Muscle of back (tissue), 13 donors: Measurements from ENCODE around the gene MAJIN. TPM values are rescaled to one million over a fixed set of nuclear protein-coding genes. Genes with fewer than 3 reads are reported as not detected.
"Not testable (repeated sequence)": the region's sequence is repeated elsewhere in the genome, so short reads cannot be mapped to it uniquely, and the experiment has no call there.

Experiments used
- DNase-seq, 3 donors: peaks; one replicate each; pipeline versions ENCODE4 v3.0.0 to v3.0.0-alpha.2; 2013
- long read RNA-seq, 9 donors: transcript quantifications; one replicate each; lab custom pipeline, GENCODE V29; 2026
- polyA plus RNA-seq, 10 donors: library from polyadenylated mRNA; unstranded; fragments of 120-200 nt; gene quantifications; one replicate each; pipeline ENCODE4 v1.2.1, GENCODE V29; 2013; ENCODE audit not compliant: insufficient read length in 10 of 10

MAJIN gene, protein sequence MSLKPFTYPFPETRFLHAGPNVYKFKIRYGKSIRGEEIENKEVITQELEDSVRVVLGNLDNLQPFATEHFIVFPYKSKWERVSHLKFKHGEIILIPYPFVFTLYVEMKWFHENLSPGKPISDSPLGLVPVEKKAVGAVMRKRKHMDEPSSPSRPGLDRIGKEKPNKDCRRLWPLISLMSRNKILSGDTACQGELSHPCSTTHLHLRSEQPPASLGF
- polyA plus RNA-seq, result under 1 TPM in 1 of 10 donors, not detected in 9; 0.20 TPM
- long read RNA-seq, donor 1, result 0 reads
- long read RNA-seq, donor 2, result 0 reads
- long read RNA-seq, donor 3, result 0 reads
- long read RNA-seq, donor 4, result 0 reads
- long read RNA-seq, donor 5, result 0 reads
- long read RNA-seq, donor 6, result 0 reads
- long read RNA-seq, donor 7, result 0 reads
- long read RNA-seq, donor 8, result 0 reads
- long read RNA-seq, donor 9, result 0 reads

DNA sequence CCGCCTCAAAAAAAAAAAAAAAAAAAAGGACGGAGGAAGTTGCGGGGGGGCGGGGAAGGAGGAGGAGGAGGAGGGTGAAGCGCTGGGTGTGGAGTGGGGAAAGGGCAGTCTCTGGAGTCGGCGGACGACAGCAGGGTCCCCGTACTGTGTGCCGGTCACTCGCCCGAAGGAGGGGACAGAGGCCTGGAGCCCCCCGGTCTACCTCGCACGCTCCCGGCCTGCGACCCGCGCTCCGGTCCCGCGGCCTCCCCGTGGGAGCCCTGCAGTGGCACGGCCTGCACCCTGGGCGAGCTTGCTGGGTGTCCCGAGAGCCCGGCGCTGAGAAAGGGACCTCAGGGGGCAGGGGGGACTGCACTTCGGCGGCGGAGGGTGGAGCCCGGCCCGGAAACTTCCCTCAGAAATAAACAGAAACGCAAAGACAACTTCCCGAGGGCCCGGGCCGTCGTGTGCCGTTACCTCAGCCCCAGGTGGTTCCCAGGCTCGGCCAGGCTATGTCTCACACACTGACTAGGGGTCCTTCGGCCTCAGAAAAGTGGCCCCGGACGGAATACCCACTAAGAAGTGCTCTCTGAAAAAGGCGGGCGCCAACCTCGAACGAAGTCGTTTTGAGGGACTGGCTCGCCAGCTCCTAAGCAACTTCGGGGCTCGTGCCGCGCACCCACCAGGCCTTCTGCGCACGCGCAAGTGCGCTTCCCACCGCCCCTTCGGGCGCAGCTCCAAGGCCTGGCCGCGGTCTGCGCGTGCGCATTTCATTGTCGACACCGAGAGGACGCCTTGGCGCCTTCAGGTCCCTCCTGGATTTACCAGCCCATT, at the start of gene MAJIN:
Gene MAJIN, minus strand, starts transcription at position 688 of the 813 bp plus-strand sequence. CDS start 12,703 bp downstream, outside the sequence.
- DNase-seq, result peak; percentile 79 to 93 (median 91)

DNA sequence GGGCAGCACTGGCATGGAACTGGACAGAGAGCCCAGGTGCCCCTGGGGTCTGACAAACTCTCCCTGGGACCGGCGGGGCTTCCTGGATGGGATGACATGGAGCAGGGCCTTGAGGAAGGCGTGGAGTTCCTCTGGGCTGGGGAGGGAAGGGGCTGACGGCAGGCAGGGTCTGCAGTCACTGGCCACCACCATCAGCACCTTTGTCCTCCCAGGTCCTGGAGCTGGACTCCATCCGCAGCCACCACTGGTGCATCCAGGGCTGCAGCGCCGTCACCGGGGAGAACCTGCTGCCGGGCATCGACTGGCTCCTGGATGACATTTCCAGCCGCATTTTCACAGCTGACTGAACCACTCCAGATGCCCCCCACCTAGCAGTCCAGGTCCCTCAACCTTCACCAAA, 49.6 kb upstream of the MAJIN start:
- DNase-seq, result no peak

DNA sequence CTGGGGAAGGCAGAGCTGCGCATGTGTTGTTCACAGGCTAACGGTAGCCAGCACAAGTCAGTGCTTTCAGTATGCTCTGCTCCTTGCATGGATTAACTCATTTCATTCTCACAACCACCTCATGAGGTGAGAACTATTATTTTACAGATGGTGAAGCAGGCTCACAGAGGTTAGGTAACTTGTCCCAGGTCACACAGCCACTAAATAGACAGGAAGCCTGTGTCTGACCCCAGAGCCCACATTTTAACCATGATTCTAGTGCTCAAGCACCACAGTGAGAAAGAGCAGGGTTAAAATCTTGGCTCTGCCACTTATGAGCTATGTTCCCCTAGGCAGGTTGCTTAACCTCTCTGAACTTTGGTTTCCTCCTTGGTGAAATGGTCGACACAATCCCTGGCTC, 49.1 kb upstream of the MAJIN start:
- DNase-seq, result no peak

DNA sequence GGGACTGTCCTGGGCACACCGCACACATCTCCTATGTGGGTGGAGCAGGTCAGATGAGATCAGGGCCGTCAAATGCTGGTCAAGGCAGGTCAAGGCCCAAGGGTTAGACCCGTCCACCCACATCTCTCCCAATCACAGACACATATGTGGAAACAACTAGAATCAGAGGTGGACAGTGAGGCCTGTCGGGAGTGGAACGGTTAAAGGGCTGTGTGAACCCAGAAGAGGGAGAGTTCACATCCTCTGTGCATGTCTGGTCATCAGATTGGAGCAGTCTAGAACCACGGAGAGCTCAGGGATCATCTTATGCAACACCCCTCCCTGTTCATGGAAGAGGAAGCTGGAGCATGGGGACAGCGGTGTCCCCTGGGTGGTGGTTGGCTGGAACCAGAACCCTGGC, 47.9 kb upstream of the MAJIN start:
- DNase-seq, result no peak

DNA sequence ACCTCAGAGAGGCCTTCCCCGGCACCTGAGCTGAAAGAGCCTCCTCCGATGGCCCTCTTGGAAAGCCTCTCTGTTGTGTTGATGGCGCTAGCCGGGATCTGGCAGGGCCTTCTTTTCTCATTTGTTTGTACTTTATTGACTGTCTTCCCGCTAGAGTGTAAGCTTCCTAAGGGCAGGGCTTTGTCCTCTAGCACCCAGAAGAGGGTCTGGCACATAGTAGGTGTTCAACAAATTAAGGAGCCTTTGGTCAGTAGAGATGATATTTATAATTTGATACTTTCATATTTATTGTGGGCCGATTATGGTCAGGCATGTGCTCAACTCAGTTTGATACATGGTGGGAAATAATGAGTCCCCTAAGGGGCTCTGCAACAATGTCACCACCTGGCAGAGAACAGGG, 46.0 kb upstream of the MAJIN start:
- no peak for DNase-seq

DNA sequence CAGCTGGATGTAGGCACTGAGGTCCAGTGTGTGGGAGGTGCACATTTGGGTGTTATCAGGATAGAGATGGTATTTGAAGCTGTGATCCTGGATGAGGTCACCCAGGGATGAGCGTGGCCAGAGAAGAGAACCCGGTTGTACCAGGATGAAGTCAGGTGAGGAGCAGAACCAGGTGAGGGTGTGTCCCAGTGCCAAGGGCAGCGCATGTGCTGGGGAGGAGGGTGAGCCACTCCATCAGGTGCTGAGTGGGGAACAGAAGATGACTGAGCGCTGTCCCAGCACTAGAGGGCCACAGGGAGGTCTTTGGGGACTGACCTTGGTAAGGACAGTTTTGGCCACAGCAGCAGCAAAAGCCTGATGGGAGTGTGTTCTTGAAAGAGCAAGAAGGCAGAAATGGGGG, 44.8 kb upstream of the MAJIN start:
- no peak for DNase-seq

DNA sequence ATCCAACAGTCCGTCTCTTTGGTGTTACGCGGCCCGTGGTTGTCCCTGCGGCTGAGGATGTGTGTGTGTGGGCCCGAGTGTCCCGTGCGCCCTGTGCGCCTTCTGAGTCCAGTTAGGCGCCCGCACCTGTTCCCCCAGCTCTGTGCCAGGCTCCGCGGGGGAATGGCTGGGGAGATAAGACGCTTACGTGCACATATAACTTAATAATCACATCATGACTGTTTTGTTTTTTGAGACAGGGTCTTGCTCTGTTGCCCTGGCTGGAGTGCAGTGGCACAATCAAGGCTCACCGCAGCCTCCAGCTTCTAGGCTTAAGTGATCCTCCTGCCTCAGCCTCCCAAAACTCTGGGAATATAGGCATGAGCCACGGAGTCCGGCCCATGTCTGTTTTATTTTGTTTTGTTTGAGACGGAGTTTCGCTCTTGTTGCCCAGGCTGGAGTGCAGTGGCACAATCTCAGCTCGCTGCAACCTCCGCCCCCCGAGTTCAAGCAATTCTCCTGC, 42.9 kb upstream of the MAJIN start:
- DNase-seq, result no peak

DNA sequence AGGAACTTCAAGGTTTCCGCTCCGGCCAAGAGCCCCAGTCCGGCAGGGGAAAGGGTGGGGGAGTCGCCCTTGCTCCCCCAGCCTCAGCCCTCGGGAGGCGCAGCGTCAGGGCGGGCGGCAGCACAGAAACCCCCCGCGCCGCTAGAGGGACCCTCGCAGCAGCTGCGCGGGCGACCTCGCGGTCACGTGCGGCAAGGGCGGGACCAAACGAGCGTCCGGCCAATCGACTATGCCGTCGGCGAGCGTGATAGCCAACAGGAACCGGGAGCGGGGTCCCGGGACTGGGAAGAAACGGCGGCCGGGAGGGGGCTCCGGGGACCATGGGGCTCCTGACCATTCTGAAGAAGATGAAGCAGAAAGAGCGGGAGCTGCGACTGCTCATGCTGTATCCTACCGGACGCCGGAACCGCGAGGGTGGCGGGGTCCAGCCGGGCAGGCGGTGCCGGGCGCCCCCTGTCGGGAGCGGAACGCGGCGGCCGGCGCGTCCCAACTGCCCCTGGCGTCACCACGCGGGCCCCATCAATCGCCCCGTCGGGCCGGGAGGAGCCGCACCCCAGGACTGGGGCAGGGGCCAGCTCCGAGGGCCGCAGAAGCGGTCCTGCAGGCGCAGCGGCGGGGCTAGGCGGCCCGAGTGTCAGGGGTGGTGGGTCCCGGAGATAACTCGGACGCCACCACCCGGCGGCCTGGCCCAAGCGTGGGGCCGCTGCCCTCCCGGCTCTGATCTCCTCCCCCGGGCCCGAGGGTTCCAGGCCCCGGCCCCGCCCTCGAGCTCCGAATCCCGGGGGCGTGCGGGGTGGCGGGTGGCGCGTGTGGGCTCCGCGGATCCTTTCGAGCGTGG, 42.2 kb upstream of the MAJIN start, which contains the start of gene ARL2:
Gene ARL2, plus strand, starts transcription at position 273 of the 838 bp plus-strand sequence. Its CDS starts 48 bp downstream, at position 321.
- peak; percentile 93 to 98 (median 95) for DNase-seq

DNA sequence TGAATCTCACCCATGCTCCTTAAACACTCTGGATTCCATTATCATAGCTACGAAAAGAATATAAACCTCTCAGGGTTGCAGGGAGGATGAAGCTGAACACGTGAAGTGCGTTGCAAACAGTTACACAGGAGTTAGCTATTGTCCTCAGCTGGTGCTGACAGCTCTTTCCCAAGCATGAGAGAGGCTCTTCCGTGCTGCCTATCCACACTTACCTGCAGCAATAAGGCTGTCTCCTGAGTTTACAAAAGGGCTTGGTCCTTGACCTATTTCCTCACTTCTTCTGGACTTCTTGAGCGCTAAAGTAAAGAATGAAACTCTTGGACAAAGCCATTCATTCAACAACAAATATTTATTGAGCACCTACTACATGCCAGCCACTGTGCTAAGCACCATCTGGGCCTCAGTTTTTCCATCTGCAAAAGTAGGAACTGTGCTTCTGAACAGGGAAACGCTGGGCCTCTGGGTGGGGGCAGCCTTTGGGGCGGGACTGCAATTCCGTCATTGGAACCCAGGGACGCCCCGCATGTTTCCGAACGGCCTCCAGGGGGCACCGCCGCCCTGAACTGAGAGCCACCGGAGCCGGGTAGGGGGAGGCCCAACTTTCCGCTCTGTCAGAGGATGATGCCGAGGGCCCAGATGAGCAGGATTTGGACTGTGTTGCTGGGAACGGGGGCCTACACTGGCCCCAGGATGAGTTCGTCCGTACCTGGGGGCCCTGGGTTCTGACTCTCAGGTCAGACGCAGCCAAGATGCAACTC, 41.4 kb upstream of the MAJIN start:
- DNase-seq, result peak; percentile 86 to 96 (median 93)

DNA sequence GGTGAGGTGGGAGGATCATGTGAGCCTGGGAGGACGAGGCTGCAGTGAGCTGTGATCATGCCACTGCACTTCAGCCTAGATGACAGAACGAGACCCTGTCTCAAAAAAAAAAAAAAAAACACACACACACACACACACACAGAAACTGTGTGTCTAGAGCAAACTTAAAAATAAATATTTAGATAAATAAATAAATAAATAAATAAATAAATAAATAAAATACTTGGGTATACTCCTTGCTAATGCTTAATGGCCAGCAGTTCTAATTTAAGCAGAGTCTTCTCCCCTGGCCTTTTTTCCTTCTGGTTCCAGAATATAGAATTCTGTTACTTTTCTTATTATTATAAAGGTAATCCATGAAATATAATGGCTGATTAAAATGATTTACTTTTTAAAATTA, 37.0 kb upstream of the MAJIN start:
- DNase-seq, result no peak

DNA sequence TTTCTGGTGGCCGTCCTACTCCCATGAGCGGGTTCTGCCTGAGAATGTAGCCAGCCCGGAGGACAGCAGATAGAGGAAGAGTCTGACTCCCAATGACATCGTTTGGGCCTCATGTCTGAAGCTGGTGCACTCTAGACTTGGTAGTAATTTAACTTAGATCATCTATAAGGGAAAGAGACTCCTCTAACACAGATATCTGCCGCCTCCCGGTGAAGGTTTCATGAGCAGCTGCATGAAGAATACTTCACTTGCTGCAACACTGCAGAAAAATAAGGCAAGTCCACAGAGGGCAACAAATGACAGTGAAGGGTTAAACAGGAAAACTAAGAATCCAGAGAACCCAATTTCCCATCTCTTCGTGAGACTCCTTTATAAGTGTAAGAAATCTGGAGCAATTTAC, 36.1 kb upstream of the MAJIN start:
- DNase-seq, result no peak

DNA sequence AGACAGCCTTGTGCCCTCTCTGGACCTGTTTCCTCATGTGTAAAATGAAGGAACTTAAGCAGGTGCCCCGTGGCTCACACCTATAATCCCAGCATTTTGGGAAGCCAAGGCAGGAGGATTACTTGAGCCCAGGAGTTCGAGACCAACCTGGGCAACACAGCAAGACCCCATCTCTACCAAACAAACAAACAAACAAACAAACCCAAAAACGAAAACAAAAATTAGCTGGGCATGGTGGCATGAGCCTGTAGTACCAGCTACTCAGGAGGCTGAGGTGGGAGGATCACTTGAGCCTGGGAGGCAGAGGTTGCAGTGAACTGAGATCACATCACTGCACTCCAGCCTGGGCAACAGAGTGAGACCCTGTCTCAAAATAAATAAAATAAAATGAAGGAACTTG, 32.1 kb upstream of the MAJIN start:
- not testable (repeated sequence) for DNase-seq

DNA sequence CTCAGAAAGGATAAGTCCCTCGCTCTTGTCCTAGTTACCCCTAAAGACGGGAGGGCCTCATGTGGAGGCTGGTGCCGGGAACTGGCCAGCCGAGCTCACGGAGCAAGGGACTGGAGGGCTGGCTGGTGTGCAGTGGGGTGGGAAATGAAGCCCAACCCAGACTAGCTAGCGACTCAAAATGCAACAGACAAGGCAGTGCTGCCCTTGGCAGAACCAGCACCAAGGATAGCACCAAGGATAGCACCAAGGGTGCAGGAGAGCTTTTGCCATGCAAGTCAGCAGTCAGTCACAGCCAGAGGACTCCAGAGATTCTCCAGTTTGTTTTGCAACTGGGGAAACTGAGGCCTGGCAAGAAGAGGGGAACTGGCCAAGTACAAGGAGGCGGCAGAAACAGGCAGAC, 31.4 kb upstream of the MAJIN start:
- DNase-seq, result no peak

DNA sequence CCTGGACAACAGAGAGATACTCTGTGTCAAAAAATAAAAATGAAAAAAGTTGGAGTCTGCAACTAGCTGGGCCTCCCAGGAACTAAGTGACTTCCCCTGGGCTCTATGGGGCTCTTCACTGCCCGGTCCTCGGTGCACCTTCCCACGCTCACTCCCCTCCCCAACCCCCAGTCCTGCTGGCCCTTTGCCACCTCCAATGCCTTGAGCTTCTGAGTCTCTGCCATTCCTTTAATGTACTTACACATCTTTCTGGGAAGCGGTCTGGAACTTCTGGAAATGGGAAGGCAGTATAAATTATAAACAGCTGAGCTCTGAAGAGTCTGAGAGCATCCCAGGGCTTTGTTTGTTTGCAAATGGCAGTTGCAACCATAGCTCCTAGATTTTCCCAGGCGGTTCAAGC, 30.8 kb upstream of the MAJIN start:
- DNase-seq, result peak in 2 of 3 donors; percentile 40 to 53

DNA sequence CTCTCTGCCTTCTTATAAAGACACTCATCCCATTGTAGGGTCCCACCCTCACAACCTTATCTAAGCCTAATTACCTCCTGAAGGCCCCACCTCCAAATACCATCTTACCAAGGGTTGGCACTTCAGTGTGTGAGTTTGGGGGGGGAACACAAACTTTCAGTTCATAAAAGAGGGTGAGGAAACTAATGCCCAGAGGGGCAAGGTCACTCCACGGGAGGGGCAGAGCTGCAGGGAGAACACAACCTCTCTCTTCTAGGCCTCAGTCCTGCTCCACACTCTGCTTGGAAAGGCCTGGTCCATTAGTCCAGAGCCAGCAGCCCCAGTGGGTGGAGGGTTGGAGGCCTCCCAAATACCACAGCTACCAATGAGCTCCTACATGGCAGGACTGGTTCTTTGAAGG, 27.6 kb upstream of the MAJIN start:
- DNase-seq, result no peak

DNA sequence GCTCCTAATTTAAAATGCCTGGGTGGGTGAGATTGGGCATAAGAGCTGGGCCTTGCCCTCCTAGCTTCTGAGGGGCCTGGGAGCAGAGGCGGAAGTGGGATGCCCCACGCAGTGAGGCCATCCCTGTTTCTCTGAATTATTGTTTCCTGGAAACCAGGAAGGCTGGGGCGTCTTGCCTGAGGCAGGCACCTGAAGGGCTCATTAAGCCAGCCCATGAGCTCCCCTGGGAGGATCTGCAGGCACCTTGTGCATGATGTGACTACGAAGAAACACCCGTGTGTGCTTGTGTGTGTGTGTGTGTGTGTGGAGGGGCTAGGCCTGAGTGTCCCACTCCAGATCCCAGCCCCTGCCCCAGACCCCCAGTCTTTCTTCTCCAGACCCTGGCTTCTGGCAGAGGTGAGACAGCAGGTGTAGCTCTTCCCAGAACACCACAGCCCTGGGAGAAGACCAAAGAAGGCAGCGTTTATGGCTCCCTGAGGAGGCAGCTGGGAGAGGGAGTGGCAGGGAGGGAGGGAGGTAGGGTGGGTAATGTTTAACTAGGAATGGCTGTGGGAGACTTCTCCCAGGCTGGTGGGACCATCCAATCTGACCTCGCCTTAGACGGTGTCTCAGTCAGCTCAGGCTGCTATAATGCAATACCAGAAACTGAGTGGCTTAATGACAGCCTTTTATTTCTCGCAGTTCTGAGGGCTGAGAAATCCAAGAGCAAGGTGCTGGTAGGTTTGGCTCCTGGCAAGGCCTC, 27.0 kb upstream of the MAJIN start:
- no peak for DNase-seq

DNA sequence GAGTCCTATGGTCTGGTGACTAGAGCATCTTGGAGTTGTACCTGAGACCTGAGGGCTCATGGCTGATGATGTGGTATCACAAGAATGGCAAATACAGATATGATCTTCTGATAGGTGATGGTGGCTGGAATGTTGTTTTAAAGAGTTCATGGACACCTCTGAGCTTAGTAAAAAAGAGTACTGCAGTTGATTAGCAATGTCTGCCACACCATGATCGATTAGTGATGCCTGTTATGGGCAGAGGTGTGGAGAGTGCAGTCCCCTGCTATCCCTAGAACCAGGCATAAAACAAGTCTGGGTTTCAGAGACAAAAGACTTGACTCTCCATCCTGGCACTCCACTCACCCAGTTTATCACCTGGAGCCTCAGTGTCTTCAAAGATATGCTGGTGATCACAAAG, 26.2 kb upstream of the MAJIN start:
- no peak for DNase-seq

DNA sequence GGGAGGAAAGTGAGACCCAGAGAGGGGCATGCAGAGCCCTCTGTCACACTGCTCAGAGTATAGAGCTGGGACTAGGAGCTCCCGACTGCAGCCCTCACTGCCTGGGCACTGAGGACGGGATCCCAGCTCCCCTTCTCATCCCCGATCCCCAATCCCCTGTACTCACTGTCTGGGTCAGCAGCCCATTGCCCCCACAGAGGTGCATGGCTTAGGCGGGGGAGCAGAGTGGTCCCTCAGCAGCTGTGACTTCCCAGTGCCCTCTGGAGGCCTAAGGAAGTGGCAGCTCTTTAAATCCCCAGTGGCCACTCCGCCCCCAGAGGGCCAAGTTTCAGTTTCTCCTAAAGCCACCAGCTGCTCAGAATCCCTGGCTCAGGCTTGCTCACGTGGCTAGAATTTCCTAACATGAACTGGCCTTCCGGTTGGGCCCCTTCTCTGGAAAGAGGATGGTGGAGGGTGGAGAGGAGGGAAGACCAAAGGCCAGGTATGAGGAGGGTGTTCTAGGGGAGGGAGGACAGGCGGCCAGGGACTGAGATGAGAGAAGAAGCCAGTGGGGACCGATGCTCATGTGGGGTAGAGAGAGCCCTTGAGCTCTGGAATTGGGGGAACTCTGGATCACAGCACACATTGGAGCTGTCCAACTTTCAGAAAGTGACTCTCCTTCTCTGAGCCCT, 24.9 kb upstream of the MAJIN start, which contains the start of gene BATF2:
Gene BATF2, minus strand, starts transcription at position 262 of the 671 bp plus-strand sequence. Its CDS starts 57 bp downstream, at position 205.
- DNase-seq, result peak; percentile 30 to 62 (median 53)

DNA sequence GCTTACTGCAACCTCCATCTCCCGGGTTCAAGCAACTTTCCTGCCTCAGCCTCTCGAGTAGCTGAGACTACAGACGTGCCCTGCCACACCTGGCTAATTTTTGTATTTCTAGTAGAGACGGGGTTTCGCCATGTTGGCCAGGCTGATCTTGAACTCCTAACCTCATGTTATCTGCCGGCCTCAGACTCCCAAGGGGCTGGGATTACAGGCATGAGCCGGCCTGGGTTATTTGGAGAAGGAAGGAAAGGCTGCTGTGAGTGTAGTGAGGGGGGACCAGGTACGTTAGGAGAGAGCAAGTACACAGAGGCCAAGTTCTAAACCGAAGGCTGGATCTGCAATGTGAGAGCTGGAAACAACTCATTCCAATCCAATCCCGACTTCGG, 24.4 kb upstream of the MAJIN start:
- no peak for DNase-seq
